HEK293 (cell line): ENCODE data around the gene HIVEP2.
A peak's percentile ranks its signal among the peaks of the same experiment; 100 is the strongest.

Experiments used
- CTCF ChIA-PET: fragments of 350-600 bp; formaldehyde crosslinking; extraction: SDS; loops from one replicate; lab custom pipeline; 2021; ENCODE audit warnings: antibody characterized with exemption; lab: Yijun Ruan, JAX
- POLR2A ChIA-PET: fragments of 300-600 bp; formaldehyde crosslinking; extraction: SDS; loops from one replicate; lab custom pipeline; 2020; ENCODE audit warnings: antibody characterized with exemption, inconsistent platforms; lab: Yijun Ruan, JAX
- H3K27ac ChIP-seq: fragments of 200-500 bp; sonication (Bioruptor generic); 2 replicates; pipeline ENCODE4 v1.5.1; 2014; ENCODE audit warnings: low read depth, low read length, control low read depth, inconsistent platforms; ENCODE audit errors: extremely low read depth
- H3K36me3 ChIP-seq, 2 experiments: fragments of 200-500 bp in 1 of 2; sonication (Bioruptor generic) in 1 of 2; 1 replicate in 1 of 2; 2 replicates in 1 of 2; pipeline ENCODE4 v1.5.1; 2014 to 2017; ENCODE audit warnings: inconsistent platforms in 2 of 2, low read length in 2 of 2; ENCODE audit not compliant: control insufficient read depth in 2 of 2, insufficient read depth in 1 of 2
- H3K4me1 ChIP-seq: fragments of 200-500 bp; sonication (Bioruptor generic); 2 replicates; pipeline ENCODE4 v1.5.1; 2014; ENCODE audit warnings: mild to moderate bottlenecking, low read length, inconsistent platforms; ENCODE audit not compliant: control insufficient read depth, insufficient read depth
- H3K4me3 ChIP-seq: 2 replicates; pipeline ENCODE4 v1.5.1; 2011; ENCODE audit warnings: low read depth, mild to moderate bottlenecking, control low read depth, low read length, moderate library complexity
- H3K9me3 ChIP-seq: fragments of 200-500 bp; sonication (Bioruptor generic); 2 replicates; pipeline ENCODE4 v1.5.1; 2014; ENCODE audit warnings: low read depth, low read length, inconsistent platforms; ENCODE audit not compliant: control insufficient read depth, insufficient read depth
- KLF16 ChIP-seq: fragments of 450-650 bp; formaldehyde crosslinking; IDR thresholded peaks from 2 replicates; pipeline ENCODE4 v1.5.1; 2017; ENCODE audit warnings: missing biosample characterization, missing genetic modification characterization
- MYNN ChIP-seq: fragments of 450-650 bp; formaldehyde crosslinking; IDR thresholded peaks from 2 replicates; pipeline ENCODE4 v1.5.1; 2016; ENCODE audit warnings: missing biosample characterization, missing genetic modification characterization, borderline replicate concordance
- MZF1 ChIP-seq: fragments of 450-650 bp; formaldehyde crosslinking; IDR thresholded peaks from 2 replicates; pipeline ENCODE4 v1.5.1; 2017; ENCODE audit warnings: missing biosample characterization, missing genetic modification characterization, borderline replicate concordance
- PATZ1 ChIP-seq: fragments of 450-650 bp; formaldehyde crosslinking; IDR thresholded peaks from 2 replicates; pipeline ENCODE4 v1.5.1; 2016; ENCODE audit warnings: missing biosample characterization, missing genetic modification characterization
- PRDM2 ChIP-seq: fragments of 450-650 bp; formaldehyde crosslinking; IDR thresholded peaks from 2 replicates; pipeline ENCODE4 v1.5.1; 2016; ENCODE audit warnings: missing biosample characterization, missing genetic modification characterization, borderline replicate concordance
- SALL2 ChIP-seq: fragments of 450-650 bp; formaldehyde crosslinking; IDR thresholded peaks from 2 replicates; pipeline ENCODE4 v1.5.0; 2017; ENCODE audit warnings: missing biosample characterization, mild to moderate bottlenecking, missing genetic modification characterization, borderline replicate concordance
- SCRT1 ChIP-seq: fragments of 450-650 bp; formaldehyde crosslinking; IDR thresholded peaks from 2 replicates; pipeline ENCODE4 v1.5.1; 2016; ENCODE audit warnings: missing biosample characterization, missing genetic modification characterization, borderline replicate concordance
- SCRT2 ChIP-seq: fragments of 450-650 bp; formaldehyde crosslinking; IDR thresholded peaks from 2 replicates; pipeline ENCODE4 v1.5.1; 2016; ENCODE audit warnings: missing biosample characterization, missing genetic modification characterization
- TSHZ1 ChIP-seq: fragments of 450-650 bp; formaldehyde crosslinking; IDR thresholded peaks from 2 replicates; pipeline ENCODE4 v1.5.1; 2016; ENCODE audit warnings: missing biosample characterization, missing genetic modification characterization, borderline replicate concordance
- ZNF138 ChIP-seq: fragments of 450-650 bp; formaldehyde crosslinking; IDR thresholded peaks from 2 replicates; pipeline ENCODE4 v1.5.1; 2016; ENCODE audit warnings: missing biosample characterization, missing genetic modification characterization, borderline replicate concordance
- ZNF148 ChIP-seq: fragments of 450-650 bp; formaldehyde crosslinking; IDR thresholded peaks from 2 replicates; pipeline ENCODE4 v1.5.0; 2017; ENCODE audit warnings: missing biosample characterization, missing genetic modification characterization, borderline replicate concordance
- ZNF169 ChIP-seq: fragments of 450-650 bp; formaldehyde crosslinking; IDR thresholded peaks from 2 replicates; pipeline ENCODE4 v1.5.1; 2016; ENCODE audit warnings: missing biosample characterization, missing genetic modification characterization
- ZNF2 ChIP-seq: fragments of 450-650 bp; formaldehyde crosslinking; IDR thresholded peaks from 2 replicates; pipeline ENCODE4 v1.5.1; 2016; ENCODE audit warnings: missing biosample characterization, missing genetic modification characterization
- ZNF239 ChIP-seq: fragments of 450-650 bp; formaldehyde crosslinking; IDR thresholded peaks from 2 replicates; pipeline ENCODE4 v1.5.1; 2016; ENCODE audit warnings: missing biosample characterization, missing genetic modification characterization
- ZNF350 ChIP-seq: fragments of 450-650 bp; formaldehyde crosslinking; IDR thresholded peaks from 2 replicates; pipeline ENCODE4 v1.5.0; 2017; ENCODE audit warnings: missing biosample characterization, mild to moderate bottlenecking, missing genetic modification characterization
- ZNF416 ChIP-seq: fragments of 450-650 bp; formaldehyde crosslinking; IDR thresholded peaks from 2 replicates; pipeline ENCODE4 v1.5.1; 2016; ENCODE audit warnings: missing biosample characterization, missing genetic modification characterization
- ZSCAN5A ChIP-seq: fragments of 450-650 bp; formaldehyde crosslinking; IDR thresholded peaks from 2 replicates; pipeline ENCODE4 v1.5.1; 2016; ENCODE audit warnings: missing biosample characterization, missing genetic modification characterization
- ZXDB ChIP-seq: fragments of 450-650 bp; formaldehyde crosslinking; IDR thresholded peaks from 2 replicates; pipeline ENCODE4 v1.5.1; 2016; ENCODE audit warnings: missing biosample characterization, missing genetic modification characterization

Gene HIVEP2

GRCh38 chr6:142839686-142840040 is 105.3 kb downstream of the HIVEP2 start (continued):
- TF ChIP-seq PRDM2 (tag by site-specific recombination), result no peak
- TF ChIP-seq MYNN (tag by site-specific recombination), result no peak
- no peak for TF ChIP-seq ZNF148 (tag by site-specific recombination)
- TF ChIP-seq ZXDB (tag by site-specific recombination), result no peak
- TF ChIP-seq MZF1 (tag by site-specific recombination), result no peak
- no peak for TF ChIP-seq SALL2
- TF ChIP-seq ZNF138 (tag by site-specific recombination), result no peak

GRCh38 chr6:142838821-142839685 is 105.9 kb downstream of the HIVEP2 start:
- Histone ChIP-seq H3K36me3 (no peaks in the 10 kb centered on the region), H3K27ac (no peak overlapping the region), H3K9me3 (no peaks in the 10 kb centered on the region), H3K4me3 (no peak overlapping the region), H3K4me1 (0 out of 2 replicates have a peak, but pooled peaks cover 12% of the 10 kb centered on the region)
- CTCF ChIA-PET, result interaction anchor here (0.6 to 1.3 kb wide), 3 partner anchors 13 to 633 kb away, joined by 3 to 8 read pairs (median 4); no protein-coding TSS in a partner anchor
- POLR2A ChIA-PET, result interaction anchor here (0.9 to 1.5 kb wide), 2 partner anchors 11 to 47 kb away, joined by 3 read pairs; no protein-coding TSS in a partner anchor
- TF ChIP-seq ZNF2 (tag by site-specific recombination), result no peak
- TF ChIP-seq PATZ1, result no peak
- TF ChIP-seq ZNF350 (tag by site-specific recombination), result 0 out of 2 replicates have a peak, but pooled peaks have one; percentile 21
- no peak for TF ChIP-seq ZNF169 (tag by site-specific recombination)
- TF ChIP-seq KLF16 (tag by site-specific recombination), result no peak
- TF ChIP-seq SCRT2, result peak; percentile 94
- no peak for TF ChIP-seq ZSCAN5A (tag by site-specific recombination)
- TF ChIP-seq ZNF416 (tag by site-specific recombination), result no peak
- TF ChIP-seq TSHZ1 (tag by site-specific recombination), result no peak
- TF ChIP-seq SCRT1 (tag by site-specific recombination), result 0 out of 2 replicates have a peak, but pooled peaks have one; percentile 35
- no peak for TF ChIP-seq ZNF239 (tag by site-specific recombination)
